Measurements from ENCODE around the gene SIAH2.

Gene SIAH2

DNA sequence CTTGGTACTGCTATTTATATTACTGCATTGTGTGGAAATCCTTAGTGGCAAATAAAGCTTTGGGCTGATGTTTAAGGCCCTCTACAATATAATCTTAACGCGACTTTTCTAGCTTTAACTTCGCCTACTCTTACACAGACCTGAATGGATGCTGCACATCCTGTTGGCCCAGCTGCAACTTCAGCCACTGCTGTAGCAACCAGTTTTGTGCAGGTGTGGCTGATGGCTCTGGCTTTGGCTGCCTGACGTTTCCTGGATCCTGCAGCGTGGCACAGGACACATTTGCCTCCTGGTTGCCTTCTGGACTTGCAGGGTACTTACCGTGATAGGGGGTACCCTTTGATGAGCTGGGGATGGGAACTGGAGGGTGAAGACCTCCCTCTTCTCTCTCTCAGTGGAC is 39.0 kb downstream of the SIAH2 start:
- H3K9ac ChIP-seq (ENCODE audit: low read depth, low read length) = no peak overlapping the region
- no peak overlapping the region for H3K4me3 ChIP-seq (ENCODE audit: low read length)
- H3K4me1 ChIP-seq (ENCODE audit: control insufficient read depth, insufficient read depth, low read length) = no peaks in the 10 kb centered on the region
- H3K4me2 ChIP-seq (ENCODE audit: low read length) = no peak overlapping the region
- H3K36me3 ChIP-seq (ENCODE audit: insufficient read depth, low read length) = no peaks in the 10 kb centered on the region
- H3K27me3 ChIP-seq (ENCODE audit: control insufficient read depth, insufficient read depth, low read length) = no peaks in the 10 kb centered on the region
- H3K9me3 ChIP-seq (replicated peaks; ENCODE audit: low read length) = no peaks in the 10 kb centered on the region

DNA sequence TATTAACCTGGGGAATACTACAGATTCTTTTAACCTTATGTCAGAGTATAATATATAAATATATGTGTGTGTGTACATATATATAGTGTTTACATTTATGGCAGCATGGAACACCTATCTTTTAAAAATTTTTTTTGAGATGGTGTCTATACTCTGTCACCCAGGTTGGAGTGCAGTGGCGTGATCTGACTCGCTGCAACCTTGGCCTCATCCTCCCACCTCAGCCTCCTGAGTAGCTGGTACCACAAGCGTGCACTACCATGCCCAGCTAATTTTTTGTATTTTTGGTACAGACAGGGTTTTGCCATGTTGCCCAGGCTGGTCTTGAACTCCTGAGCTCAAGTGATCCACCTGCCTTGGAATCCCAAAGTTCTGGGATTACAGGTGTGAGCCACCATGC is 40.7 kb downstream of the SIAH2 start:
- no peaks in the 10 kb centered on the region for H3K9me3 ChIP-seq (replicated peaks; ENCODE audit: low read length)
- no peak overlapping the region for H3K4me3 ChIP-seq (ENCODE audit: low read length)
- no peak overlapping the region for H3K9ac ChIP-seq (ENCODE audit: low read depth, low read length)
- H3K4me2 ChIP-seq (ENCODE audit: low read length) = no peak overlapping the region
- H3K36me3 ChIP-seq (ENCODE audit: insufficient read depth, low read length) = no peaks in the 10 kb centered on the region
- H3K4me1 ChIP-seq (ENCODE audit: control insufficient read depth, insufficient read depth, low read length) = no peaks in the 10 kb centered on the region
- no peaks in the 10 kb centered on the region for H3K27me3 ChIP-seq (ENCODE audit: control insufficient read depth, insufficient read depth, low read length)

DNA sequence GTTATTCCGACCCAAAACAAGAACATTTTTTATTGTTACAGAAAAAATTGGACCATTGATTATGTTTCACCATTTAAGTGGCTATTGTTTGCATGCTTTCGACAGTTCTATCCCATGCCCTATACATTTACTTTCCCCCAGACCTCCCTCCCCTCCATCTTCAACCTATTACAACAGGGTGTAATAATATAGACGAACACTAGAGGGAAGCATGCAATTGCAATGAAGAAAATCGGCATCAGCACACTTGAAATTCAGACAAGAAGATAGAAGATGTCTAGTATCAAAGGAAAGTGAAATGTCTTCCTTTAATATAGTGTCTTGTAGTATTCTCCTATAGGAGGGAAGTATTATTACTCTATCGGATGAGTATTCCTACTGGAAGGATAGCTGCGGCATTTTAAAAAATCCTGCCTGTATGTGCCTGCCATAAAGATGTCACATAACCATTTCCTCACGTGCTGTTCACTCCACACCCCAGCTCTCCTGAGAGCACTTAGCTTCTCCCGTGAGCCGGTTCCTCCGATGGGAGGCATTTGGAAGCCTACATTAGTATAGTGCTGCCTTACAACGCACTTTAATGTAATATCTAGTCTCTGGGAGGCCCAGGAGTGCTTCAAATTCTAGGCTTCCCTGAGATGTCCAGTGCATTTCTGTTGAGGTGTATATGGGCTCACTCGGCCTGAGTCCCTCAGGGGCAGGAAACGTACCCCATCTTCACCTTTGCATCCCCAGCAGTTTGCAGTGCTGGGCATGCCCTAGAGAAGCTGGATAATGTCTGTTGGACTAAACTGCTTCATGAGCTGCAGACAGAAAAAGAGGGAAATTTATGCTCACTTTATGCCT is 41.5 kb downstream of the SIAH2 start:
- Histone ChIP-seq H3K4me2 (ENCODE audit: low read length) (no peak overlapping the region), H3K4me3 (ENCODE audit: low read length) (no peak overlapping the region), H3K4me1 (ENCODE audit: control insufficient read depth, insufficient read depth, low read length) (no peaks in the 10 kb centered on the region)

DNA sequence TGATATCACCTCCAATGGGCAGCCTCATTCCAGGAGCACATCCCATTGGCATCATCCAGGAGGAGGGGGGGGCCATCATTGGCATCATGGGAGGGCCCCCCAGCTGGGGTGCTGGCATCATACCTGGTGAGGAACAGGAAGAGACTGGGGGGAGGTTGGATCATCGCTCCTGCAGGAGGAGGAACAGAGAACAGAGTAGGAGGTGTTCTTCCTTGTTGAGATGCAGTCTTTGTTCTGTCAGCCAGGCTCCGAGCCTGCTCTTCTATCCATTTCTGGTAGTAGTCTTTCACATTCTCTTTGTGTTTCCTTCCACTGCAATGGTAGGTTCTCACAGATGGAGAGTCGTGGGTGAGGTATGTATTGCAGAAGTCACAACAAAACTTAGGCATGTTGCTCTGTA is 42.5 kb downstream of the SIAH2 start:
- no peaks in the 10 kb centered on the region for H3K9me3 ChIP-seq (replicated peaks; ENCODE audit: low read length)
- H3K36me3 ChIP-seq (ENCODE audit: insufficient read depth, low read length) = no peaks in the 10 kb centered on the region
- no peaks in the 10 kb centered on the region for H3K27me3 ChIP-seq (ENCODE audit: control insufficient read depth, insufficient read depth, low read length)
- H3K4me3 ChIP-seq (ENCODE audit: low read length) = no peak overlapping the region
- no peak overlapping the region for H3K9ac ChIP-seq (ENCODE audit: low read depth, low read length)
- no peaks in the 10 kb centered on the region for H3K4me1 ChIP-seq (ENCODE audit: control insufficient read depth, insufficient read depth, low read length)
- H3K4me2 ChIP-seq (ENCODE audit: low read length) = no peak overlapping the region

More for the DNA sequence above, 41.5 kb downstream of the SIAH2 start:
- Histone ChIP-seq H3K27me3 (ENCODE audit: control insufficient read depth, insufficient read depth, low read length) (no peaks in the 10 kb centered on the region), H3K36me3 (ENCODE audit: insufficient read depth, low read length) (no peaks in the 10 kb centered on the region), H3K9ac (ENCODE audit: low read depth, low read length) (no peak overlapping the region), H3K9me3 (replicated peaks; ENCODE audit: low read length) (no peaks in the 10 kb centered on the region)

DNA sequence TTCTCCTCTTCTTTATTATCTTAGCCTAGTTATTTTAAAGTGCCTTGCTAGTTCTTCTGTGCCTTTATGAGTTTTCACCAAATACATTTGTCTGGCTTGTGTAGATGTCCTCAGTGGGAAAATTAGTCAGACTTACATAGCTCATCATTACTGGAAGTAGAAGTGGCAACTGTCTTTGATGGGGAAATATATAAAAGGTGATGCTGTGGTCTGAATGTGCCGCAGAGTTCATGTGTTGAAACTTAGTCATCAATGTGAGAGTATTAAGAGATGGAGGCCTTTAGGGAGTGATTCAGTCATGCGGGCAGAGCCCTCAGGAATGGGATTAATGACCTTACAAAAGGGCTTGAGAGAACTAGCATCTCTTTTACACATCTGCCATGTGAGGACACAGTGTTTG is 52.9 kb downstream of the SIAH2 start:
- Histone ChIP-seq H3K4me3 (ENCODE audit: low read length) (no peak overlapping the region), H3K9me3 (replicated peaks; ENCODE audit: low read length) (no peaks in the 10 kb centered on the region), H3K4me2 (ENCODE audit: low read length) (no peak overlapping the region), H3K4me1 (ENCODE audit: control insufficient read depth, insufficient read depth, low read length) (no peaks in the 10 kb centered on the region), H3K9ac (ENCODE audit: low read depth, low read length) (no peak overlapping the region), H3K36me3 (ENCODE audit: insufficient read depth, low read length) (no peaks in the 10 kb centered on the region), H3K27me3 (ENCODE audit: control insufficient read depth, insufficient read depth, low read length) (no peaks in the 10 kb centered on the region)

DNA sequence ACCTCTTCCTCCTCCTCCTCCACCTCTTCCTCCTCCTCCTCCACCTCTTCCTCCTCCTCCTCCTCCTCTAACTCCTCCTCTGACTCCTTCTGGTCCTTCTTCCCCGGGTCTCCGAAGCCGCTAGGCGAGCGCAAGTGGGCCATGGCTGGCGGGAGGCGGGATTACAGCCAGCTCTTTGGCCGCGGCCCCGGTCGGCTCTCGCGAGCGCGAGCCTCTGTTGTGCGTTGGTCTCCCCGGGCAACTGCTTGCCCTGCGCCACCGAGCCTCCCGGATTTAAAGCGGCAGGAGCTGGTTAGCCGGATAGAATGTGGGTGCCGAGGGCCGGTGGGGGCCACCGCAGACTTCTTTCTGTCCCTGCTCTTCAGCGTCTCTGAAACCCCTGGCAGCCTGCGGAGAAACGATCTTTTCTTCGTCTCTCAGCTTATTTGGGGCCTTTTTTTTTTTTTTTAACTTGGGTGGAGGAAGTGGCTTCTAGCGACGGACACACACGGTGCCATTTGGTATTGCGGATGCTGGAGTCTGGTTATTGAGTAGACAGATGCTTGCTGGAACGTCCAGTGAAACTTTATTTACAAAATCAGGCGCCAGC is 59.1 kb downstream of the SIAH2 start, which contains the start of gene ERICH6:
Gene ERICH6 (minus strand): TSS at position 165 of the 589 bp plus-strand sequence. CDS start 22 bp downstream, at position 143.
- Histone ChIP-seq H3K9me3 (replicated peaks; ENCODE audit: low read length) (no peaks in the 10 kb centered on the region), H3K27me3 (ENCODE audit: control insufficient read depth, insufficient read depth, low read length) (no peaks in the 10 kb centered on the region), H3K36me3 (ENCODE audit: insufficient read depth, low read length) (no peaks in the 10 kb centered on the region), H3K4me2 (ENCODE audit: low read length) (peak within 1 kb of the TSS; percentile 90), H3K9ac (ENCODE audit: low read depth, low read length) (peak within 1 kb of the TSS; percentile 94), H3K4me3 (ENCODE audit: low read length) (peak within 1 kb of the TSS; percentile 86), H3K4me1 (ENCODE audit: control insufficient read depth, insufficient read depth, low read length) (peaks cover 5% of the 10 kb centered on the region)

DNA sequence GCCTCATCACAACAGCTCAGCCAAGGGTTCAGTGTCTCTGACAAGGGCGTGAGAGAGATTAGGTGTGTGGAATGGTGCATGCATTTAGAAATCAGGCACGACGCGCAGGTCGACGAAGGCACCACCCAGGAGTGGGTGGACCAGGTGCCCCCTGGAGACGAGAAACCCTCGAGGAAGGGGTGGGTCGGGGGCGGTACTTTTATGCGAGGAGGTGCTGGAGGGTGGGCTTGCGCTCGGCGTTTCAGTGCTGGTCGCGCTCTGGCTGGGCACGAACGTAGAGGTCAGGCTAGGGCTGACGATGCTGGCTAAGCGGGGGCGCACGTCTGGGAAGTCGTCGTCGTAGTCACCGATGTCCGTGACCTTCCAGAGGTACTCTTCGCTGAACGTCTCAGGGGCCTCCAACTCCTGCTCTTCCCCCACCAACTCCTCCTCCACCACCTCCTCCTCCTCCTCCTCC is 59.6 kb downstream of the SIAH2 start:
- Histone ChIP-seq H3K27me3 (ENCODE audit: control insufficient read depth, insufficient read depth, low read length) (no peaks in the 10 kb centered on the region), H3K4me1 (ENCODE audit: control insufficient read depth, insufficient read depth, low read length) (peaks cover 5% of the 10 kb centered on the region), H3K9me3 (replicated peaks; ENCODE audit: low read length) (no peaks in the 10 kb centered on the region), H3K4me3 (ENCODE audit: low read length) (peak overlapping the region; percentile 86), H3K36me3 (ENCODE audit: insufficient read depth, low read length) (no peaks in the 10 kb centered on the region), H3K9ac (ENCODE audit: low read depth, low read length) (peak overlapping the region; percentile 94), H3K4me2 (ENCODE audit: low read length) (peak overlapping the region; percentile 90)

DNA sequence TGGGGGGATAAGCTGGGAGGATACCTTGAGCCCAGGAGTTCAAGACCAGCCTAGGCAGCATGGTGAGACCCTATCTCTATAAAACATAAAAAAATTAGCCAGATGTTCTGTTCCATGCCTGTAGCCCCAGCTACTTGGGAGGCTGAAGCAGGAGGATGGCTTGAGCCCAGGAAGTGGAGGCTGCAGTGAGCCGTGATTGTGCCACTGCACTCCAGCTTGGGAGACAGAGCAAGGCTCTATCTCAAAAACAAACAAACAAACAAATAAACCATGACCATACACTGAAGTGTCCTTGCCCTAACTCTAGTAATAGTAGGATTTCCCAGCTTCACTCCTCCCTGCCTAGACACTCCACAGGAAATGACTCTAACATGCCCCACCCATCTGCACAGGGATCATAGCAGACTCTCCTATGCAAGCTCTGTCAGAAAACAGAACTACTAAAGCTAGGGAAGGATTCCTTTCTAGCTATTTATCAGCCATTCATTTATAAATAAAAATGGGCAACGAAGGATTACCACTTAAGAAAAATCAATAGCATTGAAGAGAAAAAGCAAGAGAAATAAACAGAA is 63.8 kb downstream of the SIAH2 start:
- Histone ChIP-seq H3K4me1 (ENCODE audit: control insufficient read depth, insufficient read depth, low read length) (peaks cover 5% of the 10 kb centered on the region), H3K4me3 (ENCODE audit: low read length) (no peak overlapping the region), H3K27me3 (ENCODE audit: control insufficient read depth, insufficient read depth, low read length) (no peaks in the 10 kb centered on the region), H3K36me3 (ENCODE audit: insufficient read depth, low read length) (no peaks in the 10 kb centered on the region), H3K9ac (ENCODE audit: low read depth, low read length) (no peak overlapping the region), H3K9me3 (replicated peaks; ENCODE audit: low read length) (no peaks in the 10 kb centered on the region), H3K4me2 (ENCODE audit: low read length) (peak overlapping the region; percentile 38)

DNA sequence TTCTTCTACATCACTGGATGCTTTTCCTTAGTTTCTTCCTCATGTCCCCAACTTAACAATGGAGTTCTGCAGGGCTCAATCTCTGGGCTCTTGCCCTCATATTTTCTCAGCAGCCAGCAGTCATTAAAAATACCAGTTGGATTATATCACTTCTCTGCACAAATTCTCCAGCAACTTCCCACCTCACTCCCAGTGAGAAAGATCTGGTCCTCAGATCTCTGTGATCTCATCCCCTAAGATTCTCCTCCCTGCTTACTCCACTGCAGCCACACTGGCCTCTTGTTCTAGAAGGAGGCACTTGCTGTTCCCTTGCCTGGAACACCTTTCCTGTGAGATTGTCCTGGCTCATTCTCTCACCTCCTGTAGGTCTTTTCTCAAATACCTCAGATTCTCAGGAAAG is 65.3 kb downstream of the SIAH2 start:
- Histone ChIP-seq H3K36me3 (ENCODE audit: insufficient read depth, low read length) (no peaks in the 10 kb centered on the region), H3K9me3 (replicated peaks; ENCODE audit: low read length) (no peaks in the 10 kb centered on the region), H3K4me2 (ENCODE audit: low read length) (no peak overlapping the region)

DNA sequence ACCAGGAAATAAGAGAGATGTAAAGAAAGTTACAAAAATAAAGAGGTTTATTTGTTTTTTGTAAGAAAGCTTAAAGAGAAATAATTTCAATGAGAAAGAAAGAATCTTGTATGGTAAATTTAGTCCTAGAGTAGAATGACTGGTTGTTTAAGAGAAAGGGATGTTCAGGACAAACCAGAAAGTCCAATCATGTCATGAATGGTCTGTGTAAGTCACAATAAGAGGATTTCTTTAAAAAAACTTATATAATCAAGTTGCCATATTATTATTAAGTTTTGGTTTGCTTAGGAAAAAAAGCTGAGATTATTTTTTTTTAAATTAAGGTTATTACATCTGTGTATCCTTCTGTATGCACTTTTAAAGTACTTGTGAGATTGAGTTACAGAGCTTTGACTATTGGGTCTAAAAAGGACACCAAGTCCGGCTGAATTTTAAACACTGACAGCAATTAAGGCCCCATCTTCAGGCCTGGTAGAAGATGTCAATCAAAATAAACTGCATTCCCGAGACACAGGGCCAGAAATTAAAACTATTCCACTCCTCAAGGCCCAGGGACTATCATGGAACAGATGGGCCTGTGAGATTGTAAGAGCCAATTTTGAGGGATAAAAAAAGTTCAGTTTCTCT is 71.4 kb downstream of the SIAH2 start:
- no peak overlapping the region for H3K4me2 ChIP-seq (ENCODE audit: low read length)
- H3K9me3 ChIP-seq (replicated peaks; ENCODE audit: low read length) = no peaks in the 10 kb centered on the region
- no peak overlapping the region for H3K9ac ChIP-seq (ENCODE audit: low read depth, low read length)
- H3K4me1 ChIP-seq (ENCODE audit: control insufficient read depth, insufficient read depth, low read length) = no peaks in the 10 kb centered on the region
- no peaks in the 10 kb centered on the region for H3K36me3 ChIP-seq (ENCODE audit: insufficient read depth, low read length)
- no peak overlapping the region for H3K4me3 ChIP-seq (ENCODE audit: low read length)
- H3K27me3 ChIP-seq (ENCODE audit: control insufficient read depth, insufficient read depth, low read length) = peaks cover 2% of the 10 kb centered on the region

More for the DNA sequence above, 65.3 kb downstream of the SIAH2 start:
- no peak overlapping the region for H3K4me3 ChIP-seq (ENCODE audit: low read length)
- no peaks in the 10 kb centered on the region for H3K27me3 ChIP-seq (ENCODE audit: control insufficient read depth, insufficient read depth, low read length)
- H3K9ac ChIP-seq (ENCODE audit: low read depth, low read length) = no peak overlapping the region
- H3K4me1 ChIP-seq (ENCODE audit: control insufficient read depth, insufficient read depth, low read length) = no peaks in the 10 kb centered on the region
